HG03342 (cell line): ENCODE data around the gene ARHGAP30.
A peak's percentile ranks its signal among the peaks of the same experiment; 100 is the strongest.
"Not testable (repeated sequence)": the region's sequence is repeated elsewhere in the genome, so short reads cannot be mapped to it uniquely, and the experiment has no call there.

Source experiments
- ATAC-seq: cut with Tn5 transposase; IDR thresholded peaks from one replicate; pipeline ENCODE4 v1.9.1; 2021; ENCODE audit warnings: mild to moderate bottlenecking, moderate library complexity; ENCODE audit not compliant: unreplicated experiment

Gene ARHGAP30

GRCh38 chr1:161073474-161074121 lies 3.9 kb upstream of the ARHGAP30 start:
- no peak for ATAC-seq

GRCh38 chr1:161072751-161073449 lies 3.2 kb upstream of the ARHGAP30 start:
- ATAC-seq = no peak

- ATAC-seq = no peak
These were observed 2.2 kb upstream of the ARHGAP30 start for GRCh38 chr1:161071886-161072371.

- no peak for ATAC-seq
These were observed 1.1 kb upstream of the ARHGAP30 start for GRCh38 chr1:161070761-161071160.

GRCh38 chr1:161069241-161069640 lies 450 bp downstream of the ARHGAP30 start:
- no peak for ATAC-seq

- peak; percentile 55 for ATAC-seq
These were observed 1.1 kb downstream of the ARHGAP30 start for GRCh38 chr1:161068306-161069234.

- no peak for ATAC-seq
These were observed 3.0 kb downstream of the ARHGAP30 start for GRCh38 chr1:161066694-161067093.

GRCh38 chr1:161065681-161066080 lies 4.0 kb downstream of the ARHGAP30 start:
- ATAC-seq = not testable (repeated sequence)

- not testable (repeated sequence) for ATAC-seq
These were observed 5.8 kb downstream of the ARHGAP30 start for GRCh38 chr1:161063936-161064335.

- no peak for ATAC-seq
These were observed 8.3 kb downstream of the ARHGAP30 start for GRCh38 chr1:161061419-161061818.

GRCh38 chr1:161059293-161059692 lies 10.4 kb downstream of the ARHGAP30 start:
- ATAC-seq = no peak

- ATAC-seq = no peak
These were observed 14.9 kb downstream of the ARHGAP30 start for GRCh38 chr1:161054805-161055204.

GRCh38 chr1:161054232-161054631 lies 15.5 kb downstream of the ARHGAP30 start:
- no peak for ATAC-seq

- no peak for ATAC-seq
These were observed 16.8 kb downstream of the ARHGAP30 start for GRCh38 chr1:161052899-161053298.

GRCh38 chr1:161051219-161051618 lies 18.5 kb downstream of the ARHGAP30 start:
- no peak for ATAC-seq

GRCh38 chr1:161048949-161049722 lies 20.6 kb downstream of the ARHGAP30 start:
- ATAC-seq = no peak

- ATAC-seq = no peak
These were observed 22.0 kb downstream of the ARHGAP30 start for GRCh38 chr1:161047436-161048420.

GRCh38 chr1:161046605-161047228 lies 23.0 kb downstream of the ARHGAP30 start:
- ATAC-seq = peak; percentile 49
